H1 (cell line): ENCODE results near the gene ARHGAP28. TPM values are rescaled to one million over a fixed set of nuclear protein-coding genes. Genes with fewer than 3 reads are reported as not detected.

Source experiments
- CEBPB ChIP-seq: IDR thresholded peaks from 2 replicates; pipeline ENCODE4 v1.6.1; 2012; ENCODE audit warnings: low read depth, low read length
- POU5F1 ChIP-seq: IDR thresholded peaks from 2 replicates; pipeline ENCODE4 v1.6.1; 2011; ENCODE audit warnings: low read depth, mild to moderate bottlenecking, low read length, moderate library complexity
- SIN3A ChIP-seq, 2 experiments: IDR thresholded peaks in 1 of 2; conservative IDR thresholded peaks in 1 of 2; 2 replicates each; pipeline ENCODE4 v1.6.1; 2011 to 2012; ENCODE audit warnings: low read length in 2 of 2, improper control_type of control experiment in 1 of 2, low read depth in 1 of 2, mild to moderate bottlenecking in 1 of 2
- TBP ChIP-seq: IDR thresholded peaks from 2 replicates; pipeline ENCODE4 v1.6.1; 2011; ENCODE audit warnings: low read depth, low read length, improper control_type of control experiment
- polyA plus RNA-seq, 7 experiments: library from polyadenylated mRNA; depleted of rRNA in 3 of 7; stranded (reverse) in 5 of 7; unstranded in 2 of 7; fragments of >200 nt in 5 of 7; fragments of 200-250 nt in 2 of 7; gene quantifications; 1 replicate in 5 of 7; 2 replicates in 1 of 7; 4 replicates in 1 of 7; pipeline versions ENCODE4 v1.2.1 to v1.2.3, GENCODE V29; 2011 to 2013; ENCODE audit warnings: missing spikeins in 2 of 7, mixed read lengths in 2 of 7
- total RNA-seq: library from RNA; stranded (reverse); fragmentation: NEBNext Ultra II Directional; extraction: Animal tissue kit (Norgen Biotek cat#: 25700); gene quantifications from 2 replicates; pipeline ENCODE4 v1.2.1, GENCODE V29; 2021
- TF ChIP-seq, protein P1 (sequence below): IDR thresholded peaks from 2 replicates; pipeline ENCODE4 v1.6.1; 2012; ENCODE audit warnings: low read length, inconsistent platforms

The ARHGAP28 gene
- total and polyA plus RNA-seq, 2 of the 8 experiments (the other 6 are each of a cell fraction or from before 2014, with no cell fraction given), result 2.9 to 14.4 TPM

DNA sequence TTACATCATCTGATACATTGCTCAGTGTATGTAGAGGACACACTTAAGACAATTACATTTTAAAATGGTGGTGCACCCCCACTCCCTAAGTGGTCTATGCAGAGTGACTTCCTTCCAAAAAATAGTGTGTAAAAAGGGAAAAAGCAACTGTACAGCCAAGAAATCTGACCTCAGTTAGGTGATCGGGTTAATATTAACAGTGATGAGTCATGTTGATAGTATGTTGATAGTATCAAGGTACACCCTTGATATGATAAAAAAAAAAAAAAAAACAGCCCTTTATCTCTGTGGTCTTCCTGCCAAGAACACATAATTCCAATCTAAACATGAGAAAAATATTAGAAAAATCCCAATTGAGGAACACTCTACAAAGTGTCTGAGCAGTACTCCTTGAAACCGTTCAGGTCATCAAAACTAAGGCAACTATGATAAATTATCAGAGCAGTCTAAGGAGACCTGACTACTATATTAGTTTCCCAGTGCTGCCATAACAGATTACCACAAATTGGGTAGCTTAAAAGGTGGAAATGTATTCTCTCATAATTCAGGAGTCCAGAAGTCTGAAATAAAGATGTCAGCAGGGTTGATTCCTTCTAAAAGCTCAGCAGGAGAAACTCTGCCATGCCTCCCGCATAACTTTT is 171.9 kb downstream of the ARHGAP28 start (continued):
- TF ChIP-seq CEBPB (no peak), SIN3A (conservative IDR thresholded peaks at IDR 0.05 in 1 of 2, IDR thresholded peaks at IDR 0.05 in 1 of 2; ENCODE audit: low read depth in 1 of 2, low read length in 2 of 2) (no peak), POU5F1 (no peak), TBP (no peak)
- TF ChIP-seq, protein P1, sequence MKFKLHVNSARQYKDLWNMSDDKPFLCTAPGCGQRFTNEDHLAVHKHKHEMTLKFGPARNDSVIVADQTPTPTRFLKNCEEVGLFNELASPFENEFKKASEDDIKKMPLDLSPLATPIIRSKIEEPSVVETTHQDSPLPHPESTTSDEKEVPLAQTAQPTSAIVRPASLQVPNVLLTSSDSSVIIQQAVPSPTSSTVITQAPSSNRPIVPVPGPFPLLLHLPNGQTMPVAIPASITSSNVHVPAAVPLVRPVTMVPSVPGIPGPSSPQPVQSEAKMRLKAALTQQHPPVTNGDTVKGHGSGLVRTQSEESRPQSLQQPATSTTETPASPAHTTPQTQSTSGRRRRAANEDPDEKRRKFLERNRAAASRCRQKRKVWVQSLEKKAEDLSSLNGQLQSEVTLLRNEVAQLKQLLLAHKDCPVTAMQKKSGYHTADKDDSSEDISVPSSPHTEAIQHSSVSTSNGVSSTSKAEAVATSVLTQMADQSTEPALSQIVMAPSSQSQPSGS, result no peak
